Left lung (tissue), 10 donors: ENCODE data around the gene IGFBP4. TPM values are rescaled to one million over a fixed set of nuclear protein-coding genes. Genes with fewer than 3 reads are reported as not detected.
"Not testable (repeated sequence)": the region's sequence is repeated elsewhere in the genome, so short reads cannot be mapped to it uniquely, and the experiment has no call there.

ENCODE experiments used
- ATAC-seq: fragments of 200-7000 bp; cut with Tn5 transposase; one replicate; pipeline ENCODE4 v1.9.1; 2020; ENCODE audit warnings: moderate library complexity
- DNase-seq, 4 donors: peaks; one replicate each; pipeline ENCODE4 v3.0.0-alpha.2; 2013 to 2020
- H3K27ac ChIP-seq, 2 donors: fragments of 200-600 bp; sonication (generic) in 1 of 2; one replicate each; pipeline versions ENCODE4 v1.5.0 to v1.8.0; 2020 to 2021
- H3K27me3 ChIP-seq, 2 donors: fragments of 200-600 bp; sonication (generic) in 1 of 2; one replicate each; pipeline versions ENCODE4 v1.5.0 to v1.8.0; 2020 to 2021
- H3K36me3 ChIP-seq, 2 donors: fragments of 200-600 bp; sonication (generic) in 1 of 2; one replicate each; pipeline versions ENCODE4 v1.5.0 to v1.8.0; 2020 to 2021
- H3K4me1 ChIP-seq, 2 donors: fragments of 200-600 bp; one replicate each; pipeline ENCODE4 v1.8.0; 2021
- H3K4me3 ChIP-seq, 2 donors: fragments of 200-600 bp; sonication (generic) in 1 of 2; one replicate each; pipeline versions ENCODE4 v1.5.0 to v1.8.0; 2020 to 2021; ENCODE audit warnings: mild to moderate bottlenecking in 1 of 2
- H3K9me3 ChIP-seq, 2 donors: fragments of 200-600 bp; sonication (generic) in 1 of 2; one replicate each; pipeline versions ENCODE4 v1.5.0 to v1.8.0; 2020 to 2021
- intact Hi-C, 2 donors: fragments of 100-400 bp; cut with DNase I; formaldehyde crosslinking; loops; one replicate each; pipeline versions ENCODE4 v1.11.2 to v1.14.2; 2022
- polyA plus RNA-seq, 6 donors: library from polyadenylated mRNA; unstranded; fragments of 120-200 nt; gene quantifications; one replicate each; pipeline ENCODE4 v1.2.1, GENCODE V29; 2013; ENCODE audit not compliant: insufficient read length in 6 of 6
- total RNA-seq, 2 donors: library from RNA; stranded (reverse); fragmentation: NEBNext Ultra II Directional; extraction: Animal tissue kit (Norgen Biotek cat#: 25700); gene quantifications; one replicate each; pipeline ENCODE4 v1.2.1, GENCODE V29; 2021
- TF ChIP-seq, protein P1 (sequence below), 2 donors: fragments of 200-600 bp; sonication (generic) in 1 of 2; IDR thresholded peaks; one replicate each; pipeline versions ENCODE4 v1.5.0 to v1.8.0; 2021; ENCODE audit warnings: antibody characterized with exemption in 2 of 2
- donor health status: DM: no; HTN: yes; CAD: no.
- donor health status: DM: no; HTN: no; CAD: no.

IGFBP4 gene
- total and polyA plus RNA-seq, 8 donors, result 207 to 407 (median 240) TPM

DNA sequence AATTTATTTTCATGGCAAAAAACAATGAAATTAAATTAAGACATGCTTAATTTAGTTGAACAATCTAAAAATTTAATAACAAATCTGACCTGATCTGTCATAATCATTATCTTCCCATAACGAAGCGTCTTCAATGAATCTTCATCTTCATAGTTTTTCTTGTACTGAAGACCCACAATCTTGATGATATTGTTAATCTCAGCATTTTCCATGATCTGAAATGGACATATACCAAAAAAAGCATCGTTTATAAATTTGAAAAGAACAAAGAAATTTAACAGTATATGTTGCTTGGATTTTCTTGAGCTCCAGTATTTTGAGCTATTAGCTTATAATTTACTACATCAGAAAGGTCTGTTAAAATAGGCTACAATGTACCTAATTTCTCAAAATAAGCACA lies 35.8 kb upstream of the IGFBP4 start:
- DNase-seq, result no peak
- TF ChIP-seq, protein P1, sequence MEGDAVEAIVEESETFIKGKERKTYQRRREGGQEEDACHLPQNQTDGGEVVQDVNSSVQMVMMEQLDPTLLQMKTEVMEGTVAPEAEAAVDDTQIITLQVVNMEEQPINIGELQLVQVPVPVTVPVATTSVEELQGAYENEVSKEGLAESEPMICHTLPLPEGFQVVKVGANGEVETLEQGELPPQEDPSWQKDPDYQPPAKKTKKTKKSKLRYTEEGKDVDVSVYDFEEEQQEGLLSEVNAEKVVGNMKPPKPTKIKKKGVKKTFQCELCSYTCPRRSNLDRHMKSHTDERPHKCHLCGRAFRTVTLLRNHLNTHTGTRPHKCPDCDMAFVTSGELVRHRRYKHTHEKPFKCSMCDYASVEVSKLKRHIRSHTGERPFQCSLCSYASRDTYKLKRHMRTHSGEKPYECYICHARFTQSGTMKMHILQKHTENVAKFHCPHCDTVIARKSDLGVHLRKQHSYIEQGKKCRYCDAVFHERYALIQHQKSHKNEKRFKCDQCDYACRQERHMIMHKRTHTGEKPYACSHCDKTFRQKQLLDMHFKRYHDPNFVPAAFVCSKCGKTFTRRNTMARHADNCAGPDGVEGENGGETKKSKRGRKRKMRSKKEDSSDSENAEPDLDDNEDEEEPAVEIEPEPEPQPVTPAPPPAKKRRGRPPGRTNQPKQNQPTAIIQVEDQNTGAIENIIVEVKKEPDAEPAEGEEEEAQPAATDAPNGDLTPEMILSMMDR (IDR thresholded peaks at IDR 0.05), result no peak

DNA sequence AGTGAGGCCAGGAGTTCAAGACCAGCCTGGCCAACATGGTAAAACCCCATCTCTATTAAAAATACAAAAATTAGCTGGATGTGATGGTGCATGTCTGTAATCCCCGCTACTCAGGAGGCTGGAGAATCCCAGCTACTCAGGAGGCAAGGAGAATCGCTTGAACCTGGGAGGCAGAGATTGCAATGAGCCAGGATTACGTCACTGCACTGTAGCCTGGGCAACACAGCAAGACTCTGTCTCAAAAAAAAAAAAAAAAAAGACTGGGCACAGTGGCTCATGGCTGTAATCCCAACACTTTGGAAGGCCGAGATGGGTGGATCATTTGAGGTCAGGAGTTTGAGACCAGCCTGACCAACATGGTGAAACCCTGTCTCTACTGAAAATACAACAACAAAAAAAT lies 33.7 kb upstream of the IGFBP4 start:
- H3K4me3 ChIP-seq, H3K9me3 ChIP-seq, H3K27me3 ChIP-seq, H3K27ac ChIP-seq, DNase-seq, ATAC-seq, H3K4me1 ChIP-seq, intact Hi-C loops: not testable (repeated sequence)
- H3K36me3 ChIP-seq, result peaks cover 0 to 17% of the 10 kb centered on the region in 2 donors

More for the DNA sequence above, 35.8 kb upstream of the IGFBP4 start:
- intact Hi-C loops, result no loop called here
- no peaks in the 10 kb centered on the region for H3K27me3 ChIP-seq
- no peaks in the 10 kb centered on the region for H3K4me1 ChIP-seq
- no peak overlapping the region for H3K27ac ChIP-seq
- peaks cover 0 to 17% of the 10 kb centered on the region in 2 donors for H3K36me3 ChIP-seq
- ATAC-seq, result no peak
- no peak overlapping the region for H3K4me3 ChIP-seq
- H3K9me3 ChIP-seq, result no peaks in the 10 kb centered on the region

DNA sequence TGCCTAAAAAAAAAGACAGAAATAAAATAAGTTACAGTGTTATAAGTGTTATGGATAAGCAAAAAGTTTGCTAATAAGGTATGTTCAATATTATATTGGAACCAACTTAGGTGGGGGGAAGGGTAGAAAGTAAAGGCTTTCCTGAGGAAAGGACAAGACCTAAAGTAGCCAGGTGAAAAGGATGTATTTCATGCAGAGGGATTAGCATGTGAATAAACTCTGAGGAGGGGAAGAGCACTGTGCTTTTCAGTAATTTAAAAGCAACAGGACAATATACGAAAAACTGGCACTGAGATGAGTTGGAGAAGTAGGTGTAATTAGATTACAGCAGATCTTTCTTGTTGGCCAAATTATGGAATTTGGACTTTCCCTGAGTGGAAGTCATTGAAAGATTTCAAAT lies 33.2 kb upstream of the IGFBP4 start:
- Histone ChIP-seq H3K27ac (no peak overlapping the region), H3K4me1 (peaks cover 0 to 2% of the 10 kb centered on the region in 2 donors), H3K4me3 (no peak overlapping the region), H3K27me3 (no peaks in the 10 kb centered on the region), H3K9me3 (no peaks in the 10 kb centered on the region), H3K36me3 (peaks cover 0 to 17% of the 10 kb centered on the region in 2 donors)
- TF ChIP-seq, protein P1 (IDR thresholded peaks at IDR 0.05), result no peak
- ATAC-seq, result no peak
- DNase-seq, result no peak
- intact Hi-C loops, result no loop called here

DNA sequence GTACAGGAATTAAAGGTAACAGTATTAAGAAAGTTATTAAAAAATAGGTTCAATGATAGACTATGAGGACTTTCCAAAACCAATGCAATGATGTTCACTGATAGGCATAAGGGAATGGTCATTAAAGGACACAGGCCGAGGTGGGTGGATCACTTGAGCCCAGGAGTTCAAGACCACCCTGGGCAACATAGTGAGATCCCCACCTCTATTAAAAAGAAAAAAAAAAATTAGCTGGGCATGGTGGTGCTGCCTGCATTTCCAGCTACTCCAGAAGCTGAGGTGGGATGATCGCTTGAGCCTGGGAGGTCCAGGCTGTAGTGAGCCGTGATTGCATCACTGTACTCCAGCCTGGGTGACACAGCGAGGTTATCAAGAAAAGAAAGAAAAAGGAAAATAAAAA lies 31.4 kb upstream of the IGFBP4 start:
- Histone ChIP-seq H3K4me1 (peaks cover 0 to 20% of the 10 kb centered on the region in 2 donors), H3K4me3 (no peak overlapping the region), H3K9me3 (no peaks in the 10 kb centered on the region), H3K36me3 (peaks cover 0 to 13% of the 10 kb centered on the region in 2 donors), H3K27me3 (no peaks in the 10 kb centered on the region), H3K27ac (no peak overlapping the region)
- TF ChIP-seq, protein P1 (IDR thresholded peaks at IDR 0.05), result no peak
- ATAC-seq, result no peak
- intact Hi-C loops, result no loop called here
- DNase-seq, result no peak

DNA sequence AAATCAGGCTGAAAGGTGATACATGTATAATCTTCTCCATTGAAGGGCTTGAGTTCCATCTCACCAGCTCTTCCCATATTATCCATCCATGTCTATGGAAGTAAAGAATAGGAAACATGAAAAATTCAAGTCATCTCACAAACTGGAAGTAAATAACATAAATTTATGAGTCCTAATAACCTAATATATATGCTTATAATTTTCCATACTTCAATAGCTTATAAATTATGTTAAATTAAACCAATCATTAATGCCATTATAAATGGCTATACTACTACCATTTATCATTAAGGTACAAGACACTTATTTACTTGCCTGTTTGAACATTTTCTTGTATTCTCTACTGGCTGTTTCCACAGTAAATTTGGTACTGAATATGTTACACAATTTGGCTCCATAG lies 30.4 kb upstream of the IGFBP4 start:
- intact Hi-C loops, result no loop called here
- DNase-seq (no peak), ATAC-seq (no peak)
- H3K27me3 ChIP-seq, result no peaks in the 10 kb centered on the region
- H3K4me3 ChIP-seq, result no peak overlapping the region
- no peak overlapping the region for H3K27ac ChIP-seq
- H3K9me3 ChIP-seq, result no peaks in the 10 kb centered on the region
- peaks cover 0 to 11% of the 10 kb centered on the region in 2 donors for H3K36me3 ChIP-seq
- TF ChIP-seq, protein P1 (IDR thresholded peaks at IDR 0.05), result no peak
- peaks cover 0 to 28% of the 10 kb centered on the region in 2 donors for H3K4me1 ChIP-seq

DNA sequence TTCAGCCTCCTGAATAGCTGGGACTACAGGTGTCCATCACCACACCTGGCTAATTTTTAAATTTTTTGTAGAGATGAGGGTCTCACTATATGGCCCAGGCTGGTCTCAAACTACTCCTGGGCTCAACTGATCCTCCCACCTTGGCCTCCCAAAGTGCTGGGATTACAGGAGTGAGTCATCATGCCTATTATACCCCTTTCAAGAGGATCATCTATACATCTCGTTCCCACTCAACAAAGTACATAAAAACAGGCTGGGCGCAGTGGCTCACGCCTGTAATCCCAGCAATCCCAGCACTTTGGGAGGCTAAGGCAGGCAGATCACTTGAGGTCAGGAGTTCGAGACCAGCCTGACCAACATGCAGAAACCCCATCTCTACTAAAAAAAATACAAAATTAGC lies 28.9 kb upstream of the IGFBP4 start:
- H3K27me3 ChIP-seq, H3K27ac ChIP-seq, intact Hi-C loops, DNase-seq, ATAC-seq, H3K9me3 ChIP-seq, H3K4me3 ChIP-seq: not testable (repeated sequence)
- H3K36me3 ChIP-seq, result peaks cover 0 to 11% of the 10 kb centered on the region in 2 donors
- H3K4me1 ChIP-seq, result peaks cover 0 to 40% of the 10 kb centered on the region in 2 donors
